Body of pancreas (tissue), 4 donors: ENCODE measurements around the gene CYP11A1. TPM values are rescaled to one million over a fixed set of nuclear protein-coding genes. Genes with fewer than 3 reads are reported as not detected.

Experiments used
- ATAC-seq: fragments of 150-250 bp; one replicate; pipeline ENCODE4 v1.9.1; 2016
- DNase-seq, 4 donors: peaks; one replicate each; pipeline ENCODE4 v3.0.0-alpha.2; 2019
- H3K27ac ChIP-seq, 4 donors: fragments of 200-600 bp; sonication (generic); 1 replicate in 3 of 4; 2 replicates in 1 of 4; pipeline versions ENCODE4 v1.5.1 to v1.6.1; 2016 to 2019; ENCODE audit warnings: mild to moderate bottlenecking in 1 of 4, mixed read lengths in 1 of 4, moderate library complexity in 1 of 4
- H3K27me3 ChIP-seq, 2 donors: fragments of 200-600 bp; sonication (generic); one replicate each; pipeline ENCODE4 v1.6.0; 2016; ENCODE audit warnings: mild to moderate bottlenecking in 1 of 2
- H3K36me3 ChIP-seq, 2 donors: fragments of 200-600 bp; sonication (generic); replicated peaks in 1 of 2; 2 replicates each; pipeline ENCODE4 v1.5.1; 2016; ENCODE audit warnings: low read depth in 2 of 2; ENCODE audit not compliant: insufficient read depth in 1 of 2
- H3K4me1 ChIP-seq: fragments of 200-600 bp; sonication (generic); one replicate; pipeline ENCODE4 v1.6.0; 2016
- H3K4me3 ChIP-seq, 2 donors: fragments of 200-600 bp; sonication (generic); 1 replicate in 1 of 2; 2 replicates in 1 of 2; pipeline ENCODE4 v1.5.1; 2016 to 2019
- H3K9me3 ChIP-seq, 3 donors: fragments of 200-600 bp; sonication (generic); 1 replicate in 2 of 3; 2 replicates in 1 of 3; pipeline ENCODE4 v1.5.1; 2016
- CTCF ChIP-seq, 7 experiments: fragments of 450-650 bp in 4 of 7; fragments of 200-600 bp in 3 of 7; sonication (generic) in 3 of 7; IDR thresholded peaks; one replicate each; pipeline ENCODE4 v1.5.1; 2016 to 2019; ENCODE audit warnings: antibody characterized with exemption in 7 of 7
- POLR2A ChIP-seq, 3 donors: fragments of 450-650 bp; IDR thresholded peaks; one replicate each; pipeline ENCODE4 v1.6.1; 2016; ENCODE audit warnings: antibody characterized with exemption in 3 of 3, mild to moderate bottlenecking in 2 of 3
- WGBS, 2 donors: methylation state at CpG; one replicate each; pipeline ENCODE4 v1.1.5; 2017; 5-methylcytosine and 5-hydroxymethylcytosine counted together
- intact Hi-C: fragments of 100-400 bp; cut with DNase I; formaldehyde crosslinking; loops from one replicate; pipeline ENCODE4 v1.15.1; 2023
- total RNA-seq, 2 donors: library from RNA; depleted of rRNA; stranded (reverse); fragments of >200 nt; gene quantifications; one replicate each; pipeline ENCODE4 v1.1.0, GENCODE V29; 2016

Gene CYP11A1
- total RNA-seq, 2 donors from 2014 or later = 0.26 to 0.99 TPM

- no peak for DNase-seq
- no peak overlapping the region for H3K4me3 ChIP-seq
- H3K9me3 ChIP-seq = no peaks in the 10 kb centered on the region
- H3K4me1 ChIP-seq = no peaks in the 10 kb centered on the region
- WGBS, 2 donors = 84 to 88% methylated on average over 3 of the region's 3 CpGs
- no peak for ATAC-seq
- TF ChIP-seq POLR2A (IDR thresholded peaks at IDR 0.05) (no peak), CTCF (IDR thresholded peaks at IDR 0.05) (no peak)
- no peaks in the 10 kb centered on the region for H3K27me3 ChIP-seq
- no peak overlapping the region for H3K27ac ChIP-seq
- intact Hi-C loops = no loop called here
- no peaks in the 10 kb centered on the region for H3K36me3 ChIP-seq
These were observed 31.7 kb upstream of the CYP11A1 start for GRCh38 chr15:74399100-74399499.

DNA sequence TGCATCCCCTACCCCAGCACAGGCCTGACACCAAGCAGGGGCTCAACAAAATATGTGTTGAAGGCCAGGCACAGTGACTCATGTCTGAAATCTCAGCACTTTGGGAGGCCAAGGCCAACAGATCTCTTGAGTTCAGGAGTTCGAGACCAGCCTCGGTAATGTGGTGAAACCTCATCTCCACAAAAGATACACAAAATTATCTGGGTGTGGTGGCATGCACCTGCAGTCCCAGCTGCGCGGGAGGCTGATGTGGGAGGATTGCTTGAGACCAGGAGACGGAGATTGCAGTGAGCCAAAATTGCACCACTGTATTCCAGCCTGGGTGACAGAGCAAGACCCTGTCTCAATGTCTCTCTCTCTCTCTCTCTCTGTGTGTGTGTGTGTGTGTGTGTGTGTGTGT lies 30.7 kb upstream of the CYP11A1 start:
- H3K4me3 ChIP-seq = no peak overlapping the region
- 89 to 96% methylated on average over 3 to 5 of the region's 5 CpGs for WGBS, 2 donors
- TF ChIP-seq POLR2A (IDR thresholded peaks at IDR 0.05) (no peak), CTCF (IDR thresholded peaks at IDR 0.05) (no peak)
- no peaks in the 10 kb centered on the region for H3K27me3 ChIP-seq
- ATAC-seq (no peak), DNase-seq (no peak)
- H3K36me3 ChIP-seq = no peaks in the 10 kb centered on the region
- no peaks in the 10 kb centered on the region for H3K4me1 ChIP-seq
- H3K27ac ChIP-seq = no peak overlapping the region
- intact Hi-C loops = no loop called here
- no peaks in the 10 kb centered on the region for H3K9me3 ChIP-seq

GRCh38 chr15:74397239-74398068 lies 30.0 kb upstream of the CYP11A1 start:
- no peak overlapping the region for H3K4me3 ChIP-seq
- no peaks in the 10 kb centered on the region for H3K9me3 ChIP-seq
- intact Hi-C loops = no loop called here
- H3K27me3 ChIP-seq = no peaks in the 10 kb centered on the region
- TF ChIP-seq POLR2A (IDR thresholded peaks at IDR 0.05) (no peak), CTCF (IDR thresholded peaks at IDR 0.05) (no peak)
- H3K4me1 ChIP-seq = no peaks in the 10 kb centered on the region
- ATAC-seq (no peak), DNase-seq (no peak)
- 82 to 83% methylated on average over 3 to 6 of the region's 6 CpGs for WGBS, 2 donors
- no peaks in the 10 kb centered on the region for H3K36me3 ChIP-seq
- no peak overlapping the region for H3K27ac ChIP-seq

- no peak for TF ChIP-seq POLR2A (IDR thresholded peaks at IDR 0.05)
- TF ChIP-seq CTCF (IDR thresholded peaks at IDR 0.05) = no peak
- ATAC-seq (no peak), DNase-seq (no peak)
- Histone ChIP-seq H3K27ac (no peak overlapping the region), H3K4me1 (no peaks in the 10 kb centered on the region), H3K27me3 (no peaks in the 10 kb centered on the region), H3K36me3 (no peaks in the 10 kb centered on the region), H3K4me3 (no peak overlapping the region), H3K9me3 (no peaks in the 10 kb centered on the region)
- 46 to 54% methylated on average over 4 to 8 of the region's 9 CpGs for WGBS, 2 donors
- intact Hi-C loops = no loop called here
These were observed 29.2 kb upstream of the CYP11A1 start for GRCh38 chr15:74396445-74397238.
